LNCAP (cell line): Measurements from ENCODE around the gene PIP4K2C.

Experiments
- CTCF ChIP-seq: fragments of 450-650 bp; IDR thresholded peaks from 2 replicates; pipeline ENCODE4 v1.5.1; 2017; ENCODE audit warnings: mild to moderate bottlenecking

PIP4K2C gene

GRCh38 chr12:57584690-57585089 is 6.3 kb upstream of the PIP4K2C start:
- no peak for TF ChIP-seq CTCF

GRCh38 chr12:57585156-57585555 is 5.8 kb upstream of the PIP4K2C start:
- no peak for TF ChIP-seq CTCF

- TF ChIP-seq CTCF = no peak
These were observed 4.9 kb upstream of the PIP4K2C start for GRCh38 chr12:57586128-57586527.

GRCh38 chr12:57586832-57587429 is 4.1 kb upstream of the PIP4K2C start:
- TF ChIP-seq CTCF = no peak

- TF ChIP-seq CTCF = no peak
These were observed 521 bp upstream of the PIP4K2C start for GRCh38 chr12:57590479-57590863.

- TF ChIP-seq CTCF = no peak
These were observed 862 bp downstream of the PIP4K2C start for GRCh38 chr12:57591782-57592325.

GRCh38 chr12:57592551-57593165 is 1.7 kb downstream of the PIP4K2C start:
- no peak for TF ChIP-seq CTCF
